Tibial nerve (tissue), 4 donors: ENCODE results near the gene TMEM72. TPM values are rescaled to one million over a fixed set of nuclear protein-coding genes. Genes with fewer than 3 reads are reported as not detected.

Experiments used
- DNase-seq, 2 donors: peaks; one replicate each; pipeline ENCODE4 v3.0.0-alpha.2; 2019; ENCODE audit warnings: low spot score in 2 of 2
- H3K27ac ChIP-seq, 4 donors: fragments of 200-600 bp; sonication (generic) in 3 of 4; one replicate each; pipeline ENCODE4 v1.5.1; 2017 to 2019; ENCODE audit warnings: mild to moderate bottlenecking in 1 of 4
- H3K27me3 ChIP-seq, 2 donors: fragments of 200-600 bp; sonication (generic) in 1 of 2; one replicate each; pipeline versions ENCODE4 v1.5.1 to v1.6.0; 2017 to 2019
- H3K36me3 ChIP-seq, 3 donors: fragments of 200-600 bp; sonication (generic); one replicate each; pipeline ENCODE4 v1.5.1; 2018 to 2019
- H3K4me1 ChIP-seq, 4 donors: fragments of 200-600 bp; sonication (generic) in 3 of 4; one replicate each; pipeline ENCODE4 v1.5.1; 2017 to 2019
- H3K4me3 ChIP-seq, 4 donors: fragments of 200-600 bp; sonication (generic) in 3 of 4; one replicate each; pipeline ENCODE4 v1.5.1; 2017 to 2019; ENCODE audit warnings: mild to moderate bottlenecking in 1 of 4, moderate library complexity in 1 of 4
- H3K9me3 ChIP-seq, 4 donors: fragments of 200-600 bp; sonication (generic) in 3 of 4; one replicate each; pipeline ENCODE4 v1.5.1; 2017 to 2019
- CTCF ChIP-seq, 5 experiments: fragments of 200-600 bp in 3 of 5; fragments of 450-650 bp in 2 of 5; sonication (generic) in 3 of 5; IDR thresholded peaks; one replicate each; pipeline ENCODE4 v1.5.1; 2016 to 2019; ENCODE audit warnings: antibody characterized with exemption in 5 of 5, mild to moderate bottlenecking in 3 of 5, moderate library complexity in 2 of 5
- EP300 ChIP-seq, 2 donors: sonication (generic); formaldehyde crosslinking; IDR thresholded peaks; one replicate each; pipeline ENCODE4 v1.6.1; 2017; ENCODE audit warnings: antibody characterized with exemption in 2 of 2, mild to moderate bottlenecking in 1 of 2
- POLR2A ChIP-seq, 2 donors: fragments of 450-650 bp; IDR thresholded peaks; one replicate each; pipeline ENCODE4 v1.6.1; 2017; ENCODE audit warnings: antibody characterized with exemption in 2 of 2, mild to moderate bottlenecking in 2 of 2, moderate library complexity in 2 of 2
- WGBS, 2 donors: methylation state at CpG; one replicate each; pipeline ENCODE4 v1.1.5; 2018; 5-methylcytosine and 5-hydroxymethylcytosine counted together
- total RNA-seq, 4 donors: library from RNA; depleted of rRNA; stranded (reverse); fragments of >200 nt; gene quantifications; one replicate each; pipeline ENCODE4 v1.1.0, GENCODE V29; 2016

TMEM72 gene
- total RNA-seq, 4 donors from 2014 or later, result 0.20 to 0.21 TPM; not detected in 2

- H3K9me3 ChIP-seq, result no peaks in the 10 kb centered on the region
- WGBS, 2 donors, result 19 to 32% methylated on average over 8 of the region's 8 CpGs
- TF ChIP-seq CTCF (IDR thresholded peaks at IDR 0.05) (no peak), EP300 (IDR thresholded peaks at IDR 0.05) (no peak), POLR2A (IDR thresholded peaks at IDR 0.05) (no peak)
- peak overlapping the region; percentile 66 to 78 (median 74) for H3K4me3 ChIP-seq
- peaks cover 0 to 17% (median 0%) of the 10 kb centered on the region in 3 donors for H3K36me3 ChIP-seq
- no peaks in the 10 kb centered on the region for H3K27me3 ChIP-seq
- no peak for DNase-seq
- H3K27ac ChIP-seq, result peak overlapping the region; percentile 79 to 94 (median 91)
- H3K4me1 ChIP-seq, result peaks cover 0 to 75% (median 41%) of the 10 kb centered on the region in 4 donors
These were observed 48.9 kb downstream of the TMEM72 start for GRCh38 chr10:44960088-44960460.

DNA sequence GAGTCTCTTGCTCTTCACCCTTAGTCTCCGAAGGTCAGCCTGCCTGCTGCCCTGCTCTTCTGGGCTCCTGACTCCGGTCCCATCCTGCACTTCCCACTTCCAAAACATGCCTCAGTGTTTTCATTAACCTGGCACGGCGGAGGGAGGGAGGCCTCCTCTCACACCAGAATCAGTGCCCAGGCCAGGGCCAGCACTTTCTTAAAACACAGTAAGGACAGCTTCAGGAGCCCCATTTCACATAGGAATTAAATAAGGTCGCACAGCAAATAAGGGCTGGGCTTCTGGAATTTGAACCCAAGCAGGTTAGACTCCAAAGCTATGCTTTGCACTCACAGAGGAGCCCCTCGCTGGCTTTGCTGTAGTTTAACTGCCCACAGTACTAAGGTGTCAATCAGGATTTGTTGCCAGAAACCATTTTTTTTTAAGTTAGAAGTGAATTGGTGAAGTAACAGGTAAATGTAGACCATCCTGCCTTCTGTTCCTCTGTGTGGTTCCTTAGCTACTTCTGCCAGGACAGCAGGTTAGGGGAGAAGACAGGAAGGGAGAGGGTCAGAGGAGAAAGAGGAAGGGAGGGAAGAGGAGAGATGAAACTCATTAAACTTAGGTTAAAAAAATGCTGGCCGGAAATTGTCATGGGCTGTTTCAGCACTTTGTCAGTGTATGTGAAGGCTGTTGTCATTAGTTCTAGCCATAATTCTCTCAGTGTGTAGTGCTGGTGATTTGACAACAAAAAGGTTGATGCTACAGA, 49.5 kb downstream of the TMEM72 start:
- Histone ChIP-seq H3K4me1 (peaks cover 0 to 75% (median 44%) of the 10 kb centered on the region in 4 donors), H3K27ac (peak overlapping the region; percentile 79 to 94 (median 91)), H3K27me3 (no peaks in the 10 kb centered on the region), H3K36me3 (peaks cover 0 to 13% (median 0%) of the 10 kb centered on the region in 3 donors), H3K9me3 (no peaks in the 10 kb centered on the region), H3K4me3 (peak overlapping the region; percentile 66 to 78 (median 74))
- peak in 1 of 2 donors; percentile 14 for DNase-seq
- WGBS, 2 donors, result 33 to 42% methylated on average over 7 of the region's 7 CpGs
- TF ChIP-seq EP300 (IDR thresholded peaks at IDR 0.05) (no peak), POLR2A (IDR thresholded peaks at IDR 0.05) (no peak), CTCF (IDR thresholded peaks at IDR 0.05) (no peak)

GRCh38 chr10:44961230-44961571, 50.1 kb downstream of the TMEM72 start:
- peak overlapping the region; percentile 79 to 94 (median 91) for H3K27ac ChIP-seq
- no peaks in the 10 kb centered on the region for H3K9me3 ChIP-seq
- peak in 1 of 2 donors; percentile 11 for DNase-seq
- peaks cover 0 to 75% (median 46%) of the 10 kb centered on the region in 4 donors for H3K4me1 ChIP-seq
- no peaks in the 10 kb centered on the region for H3K27me3 ChIP-seq
- peak overlapping the region; percentile 66 to 78 (median 74) for H3K4me3 ChIP-seq
- TF ChIP-seq CTCF (IDR thresholded peaks at IDR 0.05) (no peak), POLR2A (IDR thresholded peaks at IDR 0.05) (no peak), EP300 (IDR thresholded peaks at IDR 0.05) (no peak)
- peaks cover 0 to 7% (median 0%) of the 10 kb centered on the region in 3 donors for H3K36me3 ChIP-seq
- WGBS, 2 donors, result 30 to 54% methylated on average over 4 of the region's 4 CpGs

DNA sequence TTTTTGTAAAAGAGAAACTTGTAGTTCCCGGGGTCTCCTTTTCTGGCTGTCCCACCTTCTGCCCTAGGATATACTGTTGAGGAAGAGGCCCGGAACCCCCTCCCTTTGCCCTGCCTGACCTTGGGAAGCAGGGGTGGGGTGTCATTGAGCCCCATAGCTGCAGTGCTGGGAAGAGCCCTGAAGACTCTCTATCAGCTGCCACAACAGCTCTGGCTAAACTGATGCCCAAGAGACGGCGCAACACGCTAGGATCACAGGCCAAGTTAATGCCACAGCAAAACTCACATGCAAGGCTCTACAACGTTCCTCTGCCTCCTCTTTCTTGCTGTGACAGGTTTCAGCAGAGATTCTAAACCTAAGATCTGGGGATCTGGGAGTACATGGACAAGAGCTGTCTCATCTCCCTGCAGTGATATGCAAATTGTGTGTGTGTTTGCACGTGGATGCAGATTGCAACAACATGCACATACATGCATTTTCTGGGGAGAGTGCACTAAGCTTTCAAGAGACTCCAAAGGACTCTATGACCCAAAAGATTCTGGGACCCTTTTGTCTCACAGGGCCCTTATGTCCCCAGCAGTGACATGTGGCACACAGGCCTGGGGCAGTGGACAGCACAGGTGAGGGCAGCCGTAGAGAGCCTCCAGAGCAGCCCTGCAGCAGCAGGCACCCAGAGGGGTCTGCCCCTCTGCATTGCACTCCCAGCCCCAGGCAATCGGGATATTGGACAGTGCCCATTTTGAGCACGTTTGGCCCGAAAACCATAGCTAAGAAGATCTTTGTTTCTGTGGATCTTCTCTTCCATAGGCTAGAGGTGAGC, 51.0 kb downstream of the TMEM72 start:
- H3K36me3 ChIP-seq, result no peaks in the 10 kb centered on the region
- H3K27me3 ChIP-seq, result no peaks in the 10 kb centered on the region
- 42 to 51% methylated on average over 10 to 11 of the region's 11 CpGs for WGBS, 2 donors
- H3K4me1 ChIP-seq, result peaks cover 0 to 75% (median 55%) of the 10 kb centered on the region in 4 donors
- no peaks in the 10 kb centered on the region for H3K9me3 ChIP-seq
- DNase-seq, result no peak
- TF ChIP-seq CTCF (IDR thresholded peaks at IDR 0.05), result no peak
- no peak for TF ChIP-seq POLR2A (IDR thresholded peaks at IDR 0.05)
- TF ChIP-seq EP300 (IDR thresholded peaks at IDR 0.05), result peak in 1 of 2 donors; percentile 26
- H3K4me3 ChIP-seq, result peak overlapping the region; percentile 66 to 78 (median 74)
- peak overlapping the region; percentile 79 to 94 (median 91) for H3K27ac ChIP-seq
